ENCODE measurements around the gene SRP14.
"Not testable (repeated sequence)": the region's sequence is repeated elsewhere in the genome, so short reads cannot be mapped to it uniquely, and the experiment has no call there.

SRP14 gene

DNA sequence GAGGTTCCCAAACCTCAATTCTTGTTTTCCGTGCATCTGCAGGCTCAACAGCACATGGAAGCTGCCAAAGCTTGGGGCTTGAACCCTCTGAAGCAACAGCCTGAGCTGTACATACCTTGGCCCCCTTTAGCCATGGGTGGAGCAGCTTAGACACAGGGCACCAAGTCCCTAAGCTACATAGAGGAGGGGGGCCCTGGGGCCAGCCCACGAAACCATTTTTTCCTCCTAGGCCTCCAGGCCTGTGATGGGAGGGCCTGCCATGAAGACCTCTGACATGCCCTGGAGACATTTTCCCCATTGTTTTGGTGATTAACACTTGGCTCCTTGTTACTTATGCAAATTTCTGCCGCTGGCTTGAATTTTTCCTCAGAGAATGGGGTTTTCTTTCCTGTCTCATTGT is 24.6 kb downstream of the SRP14 start:
- no peak overlapping the region for H3K4me3 ChIP-seq (ENCODE audit: low read length)
- TF ChIP-seq, protein P1, sequence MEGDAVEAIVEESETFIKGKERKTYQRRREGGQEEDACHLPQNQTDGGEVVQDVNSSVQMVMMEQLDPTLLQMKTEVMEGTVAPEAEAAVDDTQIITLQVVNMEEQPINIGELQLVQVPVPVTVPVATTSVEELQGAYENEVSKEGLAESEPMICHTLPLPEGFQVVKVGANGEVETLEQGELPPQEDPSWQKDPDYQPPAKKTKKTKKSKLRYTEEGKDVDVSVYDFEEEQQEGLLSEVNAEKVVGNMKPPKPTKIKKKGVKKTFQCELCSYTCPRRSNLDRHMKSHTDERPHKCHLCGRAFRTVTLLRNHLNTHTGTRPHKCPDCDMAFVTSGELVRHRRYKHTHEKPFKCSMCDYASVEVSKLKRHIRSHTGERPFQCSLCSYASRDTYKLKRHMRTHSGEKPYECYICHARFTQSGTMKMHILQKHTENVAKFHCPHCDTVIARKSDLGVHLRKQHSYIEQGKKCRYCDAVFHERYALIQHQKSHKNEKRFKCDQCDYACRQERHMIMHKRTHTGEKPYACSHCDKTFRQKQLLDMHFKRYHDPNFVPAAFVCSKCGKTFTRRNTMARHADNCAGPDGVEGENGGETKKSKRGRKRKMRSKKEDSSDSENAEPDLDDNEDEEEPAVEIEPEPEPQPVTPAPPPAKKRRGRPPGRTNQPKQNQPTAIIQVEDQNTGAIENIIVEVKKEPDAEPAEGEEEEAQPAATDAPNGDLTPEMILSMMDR (conservative IDR thresholded peaks at IDR 0.05; ENCODE audit: low read depth, low read length) = no peak
- DNase-seq (ENCODE audit: low read depth) = no peak

DNA sequence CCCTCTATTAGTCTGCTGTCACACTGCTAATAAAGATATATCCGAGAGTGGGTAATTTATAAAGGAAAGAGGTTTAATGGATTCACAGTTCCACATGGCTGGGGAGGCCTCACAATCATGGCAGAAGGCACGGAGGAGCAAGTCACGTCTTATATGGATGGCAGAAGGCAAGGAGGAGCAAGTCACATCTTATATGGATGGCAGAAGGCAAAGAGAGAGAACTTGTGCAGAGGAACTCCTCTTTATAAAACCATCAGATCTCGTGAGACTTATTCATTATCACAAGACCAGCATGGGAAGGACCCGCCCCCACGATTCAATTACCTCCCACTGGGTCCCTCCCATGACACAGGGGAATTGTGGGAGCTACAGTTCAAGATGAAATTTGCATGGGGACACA is 25.6 kb downstream of the SRP14 start:
- not testable (repeated sequence) for H3K4me3 ChIP-seq (ENCODE audit: low read length); DNase-seq (ENCODE audit: low read depth)

DNA sequence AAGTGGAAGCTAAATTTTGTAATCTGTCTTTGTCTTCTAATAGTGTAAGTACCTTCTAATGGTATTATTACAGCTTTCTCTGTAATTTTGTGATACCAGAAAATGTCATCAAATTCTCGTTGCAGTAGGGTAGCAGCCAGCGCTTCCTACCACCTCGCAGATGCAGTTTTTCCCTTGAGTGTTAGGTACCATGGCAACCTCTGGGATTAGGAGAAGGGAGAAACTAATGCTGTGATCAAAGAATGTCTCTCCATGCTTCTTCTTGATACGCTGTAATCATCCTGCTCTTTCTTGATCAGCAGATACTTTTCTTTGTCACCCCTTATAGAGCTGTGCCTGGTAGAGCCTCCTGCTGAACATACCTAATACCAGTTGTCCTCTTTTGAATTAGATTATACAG is 27.7 kb downstream of the SRP14 start:
- no peak for DNase-seq (ENCODE audit: low read depth)

DNA sequence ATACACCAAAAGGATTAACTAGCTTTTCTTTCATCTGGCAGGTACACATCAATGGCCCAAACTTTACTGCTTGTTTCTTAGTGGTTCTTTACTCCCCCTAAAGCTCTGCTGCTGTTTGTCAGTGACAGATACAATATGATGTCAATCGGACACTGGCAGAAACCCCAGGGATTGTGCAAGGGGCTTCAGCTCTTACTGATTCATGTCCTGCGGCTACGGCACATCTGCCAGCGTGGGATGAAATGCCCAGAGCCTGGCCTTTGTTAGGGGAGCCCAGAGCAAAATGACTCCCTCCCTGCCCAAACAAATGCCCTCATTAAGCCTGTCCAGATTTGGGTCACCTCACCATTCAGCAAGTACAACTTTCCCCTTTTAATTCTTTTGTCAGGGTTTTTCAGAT is 28.3 kb downstream of the SRP14 start:
- TF ChIP-seq, protein P1 (conservative IDR thresholded peaks at IDR 0.05; ENCODE audit: low read depth, low read length) = no peak
- no peak for DNase-seq (ENCODE audit: low read depth)
- H3K4me3 ChIP-seq (ENCODE audit: low read length) = no peak overlapping the region

More for the DNA sequence above, 27.7 kb downstream of the SRP14 start:
- H3K4me3 ChIP-seq (ENCODE audit: low read length) = no peak overlapping the region
- TF ChIP-seq, protein P1 (conservative IDR thresholded peaks at IDR 0.05; ENCODE audit: low read depth, low read length) = no peak

DNA sequence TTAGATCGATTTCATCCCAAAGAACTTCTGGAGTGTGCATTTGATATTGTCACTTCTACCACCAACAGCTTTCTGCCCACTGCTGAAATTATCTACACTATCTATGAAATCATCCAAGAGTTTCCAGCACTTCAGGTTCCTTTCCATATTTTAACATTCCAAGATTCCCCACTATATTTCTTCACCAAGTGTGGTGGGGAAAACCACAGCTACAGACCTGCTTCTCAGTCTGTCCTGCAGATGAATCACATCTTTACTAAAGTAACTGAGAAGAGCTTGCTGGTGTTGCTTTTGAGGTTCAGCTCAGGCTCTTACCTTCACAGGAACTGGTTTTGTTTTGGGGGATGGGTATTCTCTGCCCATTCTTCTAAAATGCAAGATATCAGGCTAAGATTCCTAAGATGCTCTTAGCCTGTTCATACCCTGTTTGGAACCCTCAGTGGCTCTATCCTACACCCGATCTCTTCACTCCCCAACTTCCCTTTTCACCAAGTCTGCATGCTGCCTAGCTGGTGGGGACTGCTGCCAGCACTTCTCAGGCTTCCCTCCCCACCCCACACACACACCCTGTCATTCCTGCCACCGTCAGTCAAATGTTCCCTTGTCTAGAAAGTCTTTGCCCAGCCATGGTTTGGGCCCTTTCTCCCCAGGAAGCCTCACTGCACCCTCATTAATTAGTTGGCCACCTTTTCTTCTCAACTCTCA is 30.8 kb downstream of the SRP14 start:
- no peak for DNase-seq (ENCODE audit: low read depth)
- TF ChIP-seq, protein P1 (conservative IDR thresholded peaks at IDR 0.05; ENCODE audit: low read depth, low read length) = no peak
- H3K4me3 ChIP-seq (ENCODE audit: low read length) = no peak overlapping the region

DNA sequence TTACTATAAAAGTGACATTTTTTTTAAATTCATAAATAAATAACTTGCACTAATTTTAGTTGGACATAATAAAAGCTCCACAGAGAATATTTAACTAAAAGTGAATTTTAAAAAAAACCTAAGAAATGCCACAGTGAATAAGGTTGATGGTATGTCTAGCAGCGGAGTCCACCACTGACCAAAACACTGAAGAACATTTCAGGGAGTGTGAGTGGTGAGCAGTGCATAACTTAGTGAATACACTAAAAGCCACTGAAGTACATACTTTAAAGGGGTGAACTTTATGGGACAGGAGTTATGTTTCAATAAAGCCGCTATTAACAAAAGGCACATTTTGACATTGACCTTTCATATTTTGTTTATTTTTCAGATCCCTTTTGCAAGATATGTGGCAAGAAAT is 32.3 kb downstream of the SRP14 start:
- DNase-seq (ENCODE audit: low read depth) = no peak
- TF ChIP-seq, protein P1 (conservative IDR thresholded peaks at IDR 0.05; ENCODE audit: low read depth, low read length) = no peak
- H3K4me3 ChIP-seq (ENCODE audit: low read length) = no peak overlapping the region

DNA sequence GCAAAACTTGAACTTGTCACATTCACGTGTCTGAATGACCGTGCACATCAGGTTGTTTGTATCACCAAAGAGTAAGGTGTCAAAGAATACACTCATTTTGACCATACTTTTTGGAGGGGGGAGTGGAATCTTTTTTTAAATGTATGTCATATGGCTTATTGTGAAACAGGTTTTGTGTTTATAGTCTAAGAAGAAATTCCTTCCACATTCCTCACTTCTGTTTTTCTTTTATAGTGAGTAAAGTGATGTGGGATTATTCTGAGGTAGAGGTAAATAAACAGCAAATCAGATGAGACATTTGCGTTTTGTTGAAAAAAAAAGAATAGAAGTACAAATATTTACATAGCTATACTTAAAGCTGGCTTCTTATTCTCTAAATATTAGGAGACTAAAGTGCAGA is 33.0 kb downstream of the SRP14 start:
- TF ChIP-seq, protein P1 (conservative IDR thresholded peaks at IDR 0.05; ENCODE audit: low read depth, low read length) = no peak
- H3K4me3 ChIP-seq (ENCODE audit: low read length) = no peak overlapping the region
- no peak for DNase-seq (ENCODE audit: low read depth)
